DND-41 (cell line): ENCODE data around the gene ARHGAP5.

Experiments used
- ATAC-seq: fragments of 200-7000 bp; cut with Tn5 transposase; 3 replicates; pipeline ENCODE4 v1.9.1; 2021; ENCODE audit warnings: low read depth; ENCODE audit not compliant: insufficient read depth
- DNase-seq: peaks from one replicate; pipeline ENCODE4 v3.0.0-alpha.2; 2020
- H2AFZ ChIP-seq: 2 replicates; pipeline ENCODE4 v1.6.0; 2012; ENCODE audit warnings: low read depth, low read length
- H3K27ac ChIP-seq: 2 replicates; pipeline ENCODE4 v1.5.1; 2012; ENCODE audit warnings: low read length, inconsistent platforms
- H3K27me3 ChIP-seq: fragments of 200-600 bp; sonication (generic); 2 replicates; pipeline ENCODE4 v1.6.0; 2012; ENCODE audit warnings: low read length, mild to moderate bottlenecking, inconsistent platforms; ENCODE audit not compliant: insufficient read depth, poor library complexity
- H3K36me3 ChIP-seq: 2 replicates; pipeline ENCODE4 v1.5.1; 2012; ENCODE audit warnings: low read length, inconsistent platforms; ENCODE audit not compliant: insufficient read depth
- H3K4me1 ChIP-seq: 2 replicates; pipeline ENCODE4 v1.5.1; 2012; ENCODE audit warnings: mild to moderate bottlenecking, low read length; ENCODE audit not compliant: insufficient read depth
- H3K4me2 ChIP-seq: 2 replicates; pipeline ENCODE4 v1.6.0; 2012; ENCODE audit warnings: mild to moderate bottlenecking, moderate library complexity, low read length, inconsistent platforms; ENCODE audit not compliant: insufficient read depth
- H3K4me3 ChIP-seq, 2 experiments: fragments of 200-600 bp in 1 of 2; shearing (Covaris generic) in 1 of 2; 2 replicates each; pipeline ENCODE4 v1.5.1; 2012 to 2016; ENCODE audit warnings: inconsistent platforms in 2 of 2, low read length in 2 of 2, mild to moderate bottlenecking in 2 of 2, low read depth in 1 of 2, moderate library complexity in 1 of 2
- H3K79me2 ChIP-seq: 2 replicates; pipeline ENCODE4 v1.6.0; 2012; ENCODE audit warnings: low read length, inconsistent platforms; ENCODE audit not compliant: insufficient read depth
- H3K9ac ChIP-seq: 2 replicates; pipeline ENCODE4 v1.6.0; 2012; ENCODE audit warnings: low read depth, mild to moderate bottlenecking, inconsistent platforms, low read length, moderate library complexity
- H3K9me3 ChIP-seq: 2 replicates; pipeline ENCODE4 v1.5.1; 2012; ENCODE audit warnings: low read length, moderate library complexity, mild to moderate bottlenecking, inconsistent platforms; ENCODE audit not compliant: insufficient read depth, severe bottlenecking
- H4K20me1 ChIP-seq: 2 replicates; pipeline ENCODE4 v1.6.0; 2012; ENCODE audit warnings: low read length; ENCODE audit not compliant: insufficient read depth
- CTCF ChIP-seq: IDR thresholded peaks from 2 replicates; pipeline ENCODE4 v1.5.1; 2012; ENCODE audit warnings: borderline replicate concordance, low read length, moderate library complexity, mild to moderate bottlenecking; ENCODE audit not compliant: poor library complexity, severe bottlenecking; ENCODE audit errors: extremely low read depth
- EZH2 ChIP-seq: IDR thresholded peaks from 3 replicates; pipeline ENCODE4 v1.6.1; 2012; ENCODE audit warnings: borderline replicate concordance, low read depth, mild to moderate bottlenecking, moderate library complexity, low read length, inconsistent platforms; ENCODE audit not compliant: severe bottlenecking

The ARHGAP5 gene

GRCh38 chr14:32054536-32054935 is 22.6 kb upstream of the ARHGAP5 start:
- no peak for TF ChIP-seq CTCF
- no peak for TF ChIP-seq EZH2

GRCh38 chr14:32055175-32055574 is 21.9 kb upstream of the ARHGAP5 start:
- Histone ChIP-seq H3K4me2 (no peak overlapping the region), H2AFZ (no peak overlapping the region), H3K9ac (no peak overlapping the region), H3K4me3 (no peak overlapping the region), H3K27ac (no peak overlapping the region), H3K4me1 (no peaks in the 10 kb centered on the region), H4K20me1 (no peaks in the 10 kb centered on the region), H3K79me2 (no peaks in the 10 kb centered on the region), H3K27me3 (peaks cover 4% of the 10 kb centered on the region), H3K36me3 (no peaks in the 10 kb centered on the region), H3K9me3 (no peaks in the 10 kb centered on the region)
- TF ChIP-seq EZH2 (no peak), CTCF (no peak)
- ATAC-seq (no peak), DNase-seq (no peak)

More at GRCh38 chr14:32054536-32054935, 22.6 kb upstream of the ARHGAP5 start:
- Histone ChIP-seq H2AFZ (no peak overlapping the region), H3K9me3 (no peaks in the 10 kb centered on the region), H3K27me3 (peaks cover 3% of the 10 kb centered on the region), H3K27ac (no peak overlapping the region), H3K4me2 (no peak overlapping the region), H3K9ac (no peak overlapping the region), H3K79me2 (no peaks in the 10 kb centered on the region), H3K4me3 (no peak overlapping the region), H4K20me1 (no peaks in the 10 kb centered on the region), H3K36me3 (no peaks in the 10 kb centered on the region), H3K4me1 (no peaks in the 10 kb centered on the region)
- DNase-seq (no peak), ATAC-seq (no peak)

- Histone ChIP-seq H3K79me2 (no peaks in the 10 kb centered on the region), H3K27ac (no peak overlapping the region), H3K9me3 (no peaks in the 10 kb centered on the region), H2AFZ (no peak overlapping the region), H3K4me1 (no peaks in the 10 kb centered on the region), H3K27me3 (peaks cover 8% of the 10 kb centered on the region), H3K9ac (no peak overlapping the region), H4K20me1 (no peaks in the 10 kb centered on the region), H3K4me3 (no peak overlapping the region), H3K4me2 (no peak overlapping the region), H3K36me3 (no peaks in the 10 kb centered on the region)
- no peak for DNase-seq
- no peak for ATAC-seq
- no peak for TF ChIP-seq CTCF
- TF ChIP-seq EZH2 = no peak
These were observed 17.4 kb upstream of the ARHGAP5 start for GRCh38 chr14:32059702-32060101.

- Histone ChIP-seq H3K4me1 (no peaks in the 10 kb centered on the region), H3K9ac (no peak overlapping the region), H3K27me3 (peaks cover 3% of the 10 kb centered on the region), H4K20me1 (no peaks in the 10 kb centered on the region), H3K4me2 (no peak overlapping the region), H3K9me3 (no peaks in the 10 kb centered on the region), H3K79me2 (no peaks in the 10 kb centered on the region), H3K27ac (no peak overlapping the region), H3K36me3 (no peaks in the 10 kb centered on the region), H3K4me3 (no peak overlapping the region), H2AFZ (no peak overlapping the region)
- no peak for TF ChIP-seq EZH2
- no peak for TF ChIP-seq CTCF
- no peak for DNase-seq
- no peak for ATAC-seq
These were observed 12.2 kb upstream of the ARHGAP5 start for GRCh38 chr14:32064931-32065330.
